Prostate gland (tissue), 2 donors: ENCODE results near the gene TINAGL1. TPM values are rescaled to one million over a fixed set of nuclear protein-coding genes. Genes with fewer than 3 reads are reported as not detected.
"Not testable (repeated sequence)": the region's sequence is repeated elsewhere in the genome, so short reads cannot be mapped to it uniquely, and the experiment has no call there.

Source experiments
- DNase-seq: peaks from one replicate; pipeline ENCODE4 v3.0.0-alpha.2; 2019; ENCODE audit warnings: low spot score
- H3K27ac ChIP-seq, 2 donors: fragments of 200-600 bp; sonication (generic); 2 replicates each; pipeline ENCODE4 v1.5.1; 2017 to 2019
- H3K27me3 ChIP-seq: fragments of 200-600 bp; sonication (generic); replicated peaks from 2 replicates; pipeline ENCODE4 v1.5.1; 2019; ENCODE audit not compliant: insufficient read depth
- H3K36me3 ChIP-seq, 2 donors: fragments of 200-600 bp; sonication (generic); 1 replicate in 1 of 2; 2 replicates in 1 of 2; pipeline versions ENCODE4 v1.5.1 to v1.8.1; 2017 to 2019
- H3K4me1 ChIP-seq: fragments of 200-600 bp; sonication (generic); replicated peaks from 2 replicates; pipeline ENCODE4 v1.5.1; 2019
- H3K4me3 ChIP-seq, 2 donors: fragments of 200-600 bp; sonication (generic); 2 replicates each; pipeline ENCODE4 v1.5.1; 2017 to 2019
- H3K9me3 ChIP-seq: fragments of 200-600 bp; sonication (generic); 2 replicates; pipeline ENCODE4 v1.5.1; 2017
- POLR2A ChIP-seq: fragments of 450-650 bp; IDR thresholded peaks from one replicate; pipeline ENCODE4 v1.6.1; 2016; ENCODE audit warnings: antibody characterized with exemption, mild to moderate bottlenecking
- POLR2AphosphoS5 ChIP-seq: sonication (generic); formaldehyde crosslinking; IDR thresholded peaks from one replicate; pipeline ENCODE4 v1.6.1; 2017; ENCODE audit warnings: antibody characterized with exemption
- WGBS: methylation state at CpG from one replicate; pipeline ENCODE4 v1.1.5; 2018; 5-methylcytosine and 5-hydroxymethylcytosine counted together
- intact Hi-C: fragments of 100-400 bp; cut with DNase I; formaldehyde crosslinking; loops from one replicate; pipeline ENCODE4 v1.14.2; 2022
- total RNA-seq, 2 donors: library from RNA; depleted of rRNA; stranded (reverse); fragments of >200 nt; gene quantifications; one replicate each; pipeline ENCODE4 v1.1.0, GENCODE V29; 2016
- TF ChIP-seq, protein P1 (sequence below), 4 experiments: fragments of 200-600 bp in 2 of 4; fragments of 450-650 bp in 2 of 4; sonication (generic) in 2 of 4; IDR thresholded peaks; 1 replicate in 3 of 4; 2 replicates in 1 of 4; pipeline ENCODE4 v1.5.1; 2016 to 2019; ENCODE audit warnings: antibody characterized with exemption in 4 of 4, mild to moderate bottlenecking in 2 of 4, moderate library complexity in 2 of 4

The TINAGL1 gene
- total RNA-seq, 2 donors from 2014 or later = 103 to 134 TPM

DNA sequence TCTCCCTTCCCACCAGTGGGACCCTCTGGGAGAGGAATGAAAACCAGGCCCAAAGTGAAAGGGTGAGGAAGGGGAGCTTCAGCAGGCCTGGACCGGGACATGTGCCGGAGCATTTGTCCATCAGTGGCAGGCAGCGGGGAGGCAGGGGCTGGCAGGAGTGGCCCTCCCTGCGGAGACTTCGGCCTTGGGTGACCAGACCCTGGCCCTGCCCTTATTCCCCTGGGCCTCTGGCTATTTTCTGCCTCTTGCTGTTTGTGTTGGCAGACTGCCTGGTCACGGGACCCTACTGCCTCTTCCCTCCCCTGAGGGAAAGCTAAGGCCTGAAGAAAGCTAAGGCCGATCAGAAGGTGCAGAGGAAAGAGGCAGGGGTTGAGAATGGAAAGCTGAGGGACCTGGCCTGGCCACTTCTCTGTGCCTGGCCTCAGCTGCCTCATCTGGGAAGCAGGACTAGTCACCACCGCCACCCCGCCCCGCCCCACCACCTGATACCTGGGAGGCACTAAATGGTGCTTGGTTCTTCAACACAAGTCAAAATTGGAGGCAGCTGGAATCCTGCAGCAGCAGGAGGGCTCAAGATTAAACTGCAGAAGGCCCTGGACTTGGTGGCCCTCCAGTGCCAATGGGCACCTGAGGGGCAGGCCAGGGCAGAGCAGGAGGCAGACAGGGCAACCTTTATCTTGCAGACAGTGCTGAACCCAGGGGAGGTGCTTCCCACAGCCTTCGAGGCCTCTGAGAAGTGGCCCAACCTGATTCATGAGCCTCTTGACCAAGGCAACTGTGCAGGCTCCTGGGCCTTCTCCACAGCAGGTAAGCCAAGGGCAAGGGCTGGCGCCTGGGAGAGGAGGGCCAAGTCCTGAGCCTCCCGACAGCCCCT is 7.9 kb downstream of the TINAGL1 start:
- Histone ChIP-seq H3K36me3 (no peaks in the 10 kb centered on the region), H3K9me3 (no peaks in the 10 kb centered on the region), H3K4me1 (no peaks in the 10 kb centered on the region), H3K27ac (peak overlapping the region; percentile 66 to 68), H3K27me3 (no peaks in the 10 kb centered on the region), H3K4me3 (no peak overlapping the region)
- WGBS = 62% methylated on average over 13 of the region's 13 CpGs
- TF ChIP-seq, protein P1, sequence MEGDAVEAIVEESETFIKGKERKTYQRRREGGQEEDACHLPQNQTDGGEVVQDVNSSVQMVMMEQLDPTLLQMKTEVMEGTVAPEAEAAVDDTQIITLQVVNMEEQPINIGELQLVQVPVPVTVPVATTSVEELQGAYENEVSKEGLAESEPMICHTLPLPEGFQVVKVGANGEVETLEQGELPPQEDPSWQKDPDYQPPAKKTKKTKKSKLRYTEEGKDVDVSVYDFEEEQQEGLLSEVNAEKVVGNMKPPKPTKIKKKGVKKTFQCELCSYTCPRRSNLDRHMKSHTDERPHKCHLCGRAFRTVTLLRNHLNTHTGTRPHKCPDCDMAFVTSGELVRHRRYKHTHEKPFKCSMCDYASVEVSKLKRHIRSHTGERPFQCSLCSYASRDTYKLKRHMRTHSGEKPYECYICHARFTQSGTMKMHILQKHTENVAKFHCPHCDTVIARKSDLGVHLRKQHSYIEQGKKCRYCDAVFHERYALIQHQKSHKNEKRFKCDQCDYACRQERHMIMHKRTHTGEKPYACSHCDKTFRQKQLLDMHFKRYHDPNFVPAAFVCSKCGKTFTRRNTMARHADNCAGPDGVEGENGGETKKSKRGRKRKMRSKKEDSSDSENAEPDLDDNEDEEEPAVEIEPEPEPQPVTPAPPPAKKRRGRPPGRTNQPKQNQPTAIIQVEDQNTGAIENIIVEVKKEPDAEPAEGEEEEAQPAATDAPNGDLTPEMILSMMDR (IDR thresholded peaks at IDR 0.05) = no peak
- TF ChIP-seq POLR2AphosphoS5 = peak; percentile 55
- peak; percentile 48 for DNase-seq
- intact Hi-C loops = no loop called here

GRCh38 chr1:31584869-31585735 is 8.8 kb downstream of the TINAGL1 start:
- 90% methylated on average over 27 of the region's 27 CpGs for WGBS
- TF ChIP-seq, protein P1 (IDR thresholded peaks at IDR 0.05) = no peak
- TF ChIP-seq POLR2A (no peak), POLR2AphosphoS5 (no peak)
- no peak for DNase-seq
- no peak overlapping the region for H3K4me3 ChIP-seq
- no peaks in the 10 kb centered on the region for H3K4me1 ChIP-seq
- H3K36me3 ChIP-seq = no peaks in the 10 kb centered on the region
- H3K27ac ChIP-seq = peak overlapping the region; percentile 66 to 68
- intact Hi-C loops = no loop called here
- H3K9me3 ChIP-seq = no peaks in the 10 kb centered on the region
- H3K27me3 ChIP-seq = no peaks in the 10 kb centered on the region

GRCh38 chr1:31585736-31586365 is 9.5 kb downstream of the TINAGL1 start:
- H3K27ac ChIP-seq = no peak overlapping the region
- H3K9me3 ChIP-seq = no peaks in the 10 kb centered on the region
- no peaks in the 10 kb centered on the region for H3K36me3 ChIP-seq
- H3K4me3 ChIP-seq = no peak overlapping the region
- DNase-seq = no peak
- TF ChIP-seq POLR2A (no peak), POLR2AphosphoS5 (no peak)
- TF ChIP-seq, protein P1 (IDR thresholded peaks at IDR 0.05) = no peak
- 82% methylated on average over 9 of the region's 11 CpGs for WGBS
- no peaks in the 10 kb centered on the region for H3K4me1 ChIP-seq
- no peaks in the 10 kb centered on the region for H3K27me3 ChIP-seq
- intact Hi-C loops = no loop called here

- 82% methylated on average over 27 of the region's 47 CpGs for WGBS
- TF ChIP-seq, protein P1 (IDR thresholded peaks at IDR 0.05) = no peak
- TF ChIP-seq POLR2AphosphoS5 (no peak), POLR2A (no peak)
- Histone ChIP-seq H3K27me3 (no peaks in the 10 kb centered on the region), H3K4me3 (no peak overlapping the region), H3K9me3 (no peaks in the 10 kb centered on the region), H3K4me1 (no peaks in the 10 kb centered on the region), H3K36me3 (no peaks in the 10 kb centered on the region), H3K27ac (no peak overlapping the region)
- intact Hi-C loops = no loop called here
- DNase-seq = no peak
These were observed 10.3 kb downstream of the TINAGL1 start for GRCh38 chr1:31586376-31587327.

GRCh38 chr1:31587328-31587699 is 11.0 kb downstream of the TINAGL1 start:
- H3K27me3 ChIP-seq, H3K9me3 ChIP-seq, intact Hi-C loops, H3K4me1 ChIP-seq, DNase-seq, H3K36me3 ChIP-seq, H3K4me3 ChIP-seq: not testable (repeated sequence)
- peak overlapping the region; percentile 64 to 80 for H3K27ac ChIP-seq
- whole genome bisulfite sequencing = 97% methylated on average over 5 of the region's 5 CpGs
